Measurements from ENCODE around the gene DDAH1. TPM values are rescaled to one million over a fixed set of nuclear protein-coding genes. Genes with fewer than 3 reads are reported as not detected.
"Not testable (repeated sequence)": the region's sequence is repeated elsewhere in the genome, so short reads cannot be mapped to it uniquely, and the experiment has no call there.

The DDAH1 gene
- total RNA-seq, 1 experiment from 2014 or later: 36.3 TPM

DNA sequence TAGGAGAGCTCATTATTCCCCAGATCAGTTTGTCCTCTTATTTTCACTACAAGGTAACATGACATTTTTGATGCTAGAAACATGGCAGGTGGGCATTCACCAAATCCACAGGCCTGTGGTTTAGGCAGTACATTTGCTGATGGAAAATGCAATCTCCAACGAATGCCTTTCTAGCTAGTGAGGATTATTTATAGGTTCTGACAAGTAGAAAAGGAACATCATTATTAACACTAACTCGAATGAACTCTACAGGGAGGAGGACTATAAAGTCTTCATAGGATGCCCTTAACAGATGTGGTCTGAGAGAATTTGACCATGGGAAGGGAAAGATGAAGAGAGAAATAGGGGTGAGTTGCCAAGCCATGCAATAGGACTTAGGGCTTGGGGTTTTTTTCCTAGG lies 117.1 kb downstream of the DDAH1 start:
- H4K91ac ChIP-seq (ENCODE audit: insufficient read length, low read depth, low read length): no peak overlapping the region
- H3K27me3 Mint-ChIP-seq (ENCODE audit: low read depth): no peaks in the 10 kb centered on the region
- no peak overlapping the region for H3K14ac ChIP-seq (ENCODE audit: insufficient read depth, low read length)

DNA sequence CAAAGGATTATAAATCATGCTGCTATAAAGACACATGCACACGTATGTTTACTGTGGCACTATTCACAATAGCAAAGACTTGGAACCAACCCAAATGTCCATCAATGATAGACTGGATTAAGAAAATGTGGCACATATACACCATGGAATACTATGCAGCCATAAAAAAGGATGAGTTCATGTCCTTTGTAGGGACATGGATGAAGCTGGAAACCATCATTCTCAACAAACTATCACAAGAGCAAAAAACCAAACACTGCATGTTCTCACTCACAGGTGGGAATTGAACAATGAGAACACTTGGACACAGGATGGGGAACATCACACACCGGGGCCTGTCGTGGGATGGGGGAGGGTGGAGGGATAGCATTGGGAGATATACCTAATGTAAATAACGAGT lies 117.7 kb downstream of the DDAH1 start:
- H3K27ac Mint-ChIP-seq: peak overlapping the region in 1 of 3 experiments; percentile 72; a peak in 1 of 7 replicates
- H4K20me1 ChIP-seq (ENCODE audit: control insufficient read depth, insufficient read depth, insufficient read length); H3K27me3 ChIP-seq (ENCODE audit: insufficient read depth, low read length); H3K4me2 ChIP-seq (ENCODE audit: insufficient read depth, insufficient read length, low read length); H2BK5ac ChIP-seq (ENCODE audit: insufficient read length, low read length); H2AFZ ChIP-seq (ENCODE audit: low read length); H3K9ac ChIP-seq (ENCODE audit: extremely low read depth, insufficient read length, low read length); H3K27me3 Mint-ChIP-seq (ENCODE audit: low read depth); H2BK120ac ChIP-seq (ENCODE audit: low read depth, low read length, poor library complexity, severe bottlenecking); H2BK20ac ChIP-seq (ENCODE audit: low read depth, low read length, poor library complexity, severe bottlenecking); H2BK15ac ChIP-seq (ENCODE audit: low read depth, low read length); H3K79me2 ChIP-seq (ENCODE audit: insufficient read depth, low read length); H4K8ac ChIP-seq (replicated peaks; ENCODE audit: insufficient read length, low read depth, low read length); H3K14ac ChIP-seq (ENCODE audit: insufficient read depth, low read length); H3K18ac ChIP-seq (ENCODE audit: insufficient read length, low read depth, low read length); H3K27ac ChIP-seq (ENCODE audit: insufficient read length, low read depth, low read length); H3K56ac ChIP-seq (ENCODE audit: insufficient read length, low read depth, low read length); H3K23me2 ChIP-seq (ENCODE audit: insufficient read length, low read depth, low read length, poor library complexity, severe bottlenecking); H2AK5ac ChIP-seq (ENCODE audit: insufficient read length, low read length); H3K4me3 Mint-ChIP-seq; H3T11ph ChIP-seq (ENCODE audit: low read length); DNase-seq; H3K9me3 Mint-ChIP-seq; H3K23ac ChIP-seq (ENCODE audit: insufficient read length, low read depth, low read length); H3K4ac ChIP-seq (ENCODE audit: low read depth, low read length); H4K5ac ChIP-seq (ENCODE audit: insufficient read length, low read depth, low read length); H4K91ac ChIP-seq (ENCODE audit: insufficient read length, low read depth, low read length); H3K79me1 ChIP-seq (ENCODE audit: insufficient read depth, low read depth, low read length, poor library complexity, severe bottlenecking); H2BK12ac ChIP-seq (ENCODE audit: insufficient read length, low read depth, low read length); H3K9me3 ChIP-seq (ENCODE audit: control insufficient read depth, low read depth, low read length): not testable (repeated sequence)
- H3K4me1 ChIP-seq (ENCODE audit: insufficient read depth, low read length): peaks cover 12% of the 10 kb centered on the region; the same call in 1 of the 2 replicates
- WGBS (ENCODE audit: extremely low coverage, insufficient read length, low lambda C conversion rate): no CpG with 5 or more reads among the region's 4 CpGs
- H3K4me1 Mint-ChIP-seq: peaks cover 24 to 30% of the 10 kb centered on the region in 2 experiments
- H3K36me3 Mint-ChIP-seq (ENCODE audit: insufficient read depth in 1 of 3, low read depth in 3 of 3): peaks cover 0 to 25% (median 2%) of the 10 kb centered on the region in 3 experiments; a peak in 5 of 7 replicates

More for the DNA sequence above, 117.1 kb downstream of the DDAH1 start:
- Histone ChIP-seq H2BK15ac (ENCODE audit: low read depth, low read length) (no peak overlapping the region), H2AK5ac (ENCODE audit: insufficient read length, low read length) (no peak overlapping the region), H4K5ac (ENCODE audit: insufficient read length, low read depth, low read length) (no peak overlapping the region), H4K20me1 (ENCODE audit: control insufficient read depth, insufficient read depth, insufficient read length) (no peaks in the 10 kb centered on the region), H3T11ph (ENCODE audit: low read length) (no peak overlapping the region), H3K18ac (ENCODE audit: insufficient read length, low read depth, low read length) (no peak overlapping the region), H3K4me1 (ENCODE audit: insufficient read depth, low read length) (peaks cover 10% of the 10 kb centered on the region; the same call in 1 of the 2 replicates), H3K9me3 (ENCODE audit: control insufficient read depth, low read depth, low read length) (no peaks in the 10 kb centered on the region), H3K27me3 (ENCODE audit: insufficient read depth, low read length) (no peaks in the 10 kb centered on the region), H3K4ac (ENCODE audit: low read depth, low read length) (no peak overlapping the region), H2BK5ac (ENCODE audit: insufficient read length, low read length) (no peak overlapping the region), H2AFZ (ENCODE audit: low read length) (no peak overlapping the region), H2BK12ac (ENCODE audit: insufficient read length, low read depth, low read length) (no peak overlapping the region), H3K23me2 (ENCODE audit: insufficient read length, low read depth, low read length, poor library complexity, severe bottlenecking) (no peaks in the 10 kb centered on the region), H3K79me2 (ENCODE audit: insufficient read depth, low read length) (no peaks in the 10 kb centered on the region), H2BK20ac (ENCODE audit: low read depth, low read length, poor library complexity, severe bottlenecking) (no peak overlapping the region), H3K23ac (ENCODE audit: insufficient read length, low read depth, low read length) (no peak overlapping the region), H2BK120ac (ENCODE audit: low read depth, low read length, poor library complexity, severe bottlenecking) (no peak overlapping the region), H3K79me1 (ENCODE audit: insufficient read depth, low read depth, low read length, poor library complexity, severe bottlenecking) (no peaks in the 10 kb centered on the region), H3K4me2 (ENCODE audit: insufficient read depth, insufficient read length, low read length) (no peak overlapping the region), H4K8ac (replicated peaks; ENCODE audit: insufficient read length, low read depth, low read length) (no peak overlapping the region), H3K9ac (ENCODE audit: extremely low read depth, insufficient read length, low read length) (no peak overlapping the region), H3K56ac (ENCODE audit: insufficient read length, low read depth, low read length) (no peak overlapping the region), H3K27ac (ENCODE audit: insufficient read length, low read depth, low read length) (no peak overlapping the region)
- TF ChIP-seq, protein P1, sequence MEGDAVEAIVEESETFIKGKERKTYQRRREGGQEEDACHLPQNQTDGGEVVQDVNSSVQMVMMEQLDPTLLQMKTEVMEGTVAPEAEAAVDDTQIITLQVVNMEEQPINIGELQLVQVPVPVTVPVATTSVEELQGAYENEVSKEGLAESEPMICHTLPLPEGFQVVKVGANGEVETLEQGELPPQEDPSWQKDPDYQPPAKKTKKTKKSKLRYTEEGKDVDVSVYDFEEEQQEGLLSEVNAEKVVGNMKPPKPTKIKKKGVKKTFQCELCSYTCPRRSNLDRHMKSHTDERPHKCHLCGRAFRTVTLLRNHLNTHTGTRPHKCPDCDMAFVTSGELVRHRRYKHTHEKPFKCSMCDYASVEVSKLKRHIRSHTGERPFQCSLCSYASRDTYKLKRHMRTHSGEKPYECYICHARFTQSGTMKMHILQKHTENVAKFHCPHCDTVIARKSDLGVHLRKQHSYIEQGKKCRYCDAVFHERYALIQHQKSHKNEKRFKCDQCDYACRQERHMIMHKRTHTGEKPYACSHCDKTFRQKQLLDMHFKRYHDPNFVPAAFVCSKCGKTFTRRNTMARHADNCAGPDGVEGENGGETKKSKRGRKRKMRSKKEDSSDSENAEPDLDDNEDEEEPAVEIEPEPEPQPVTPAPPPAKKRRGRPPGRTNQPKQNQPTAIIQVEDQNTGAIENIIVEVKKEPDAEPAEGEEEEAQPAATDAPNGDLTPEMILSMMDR (conservative IDR thresholded peaks at IDR 0.05): no peak
- DNase-seq: no peak
- no peaks in the 10 kb centered on the region for H3K9me3 Mint-ChIP-seq
- peaks cover 0 to 25% (median 2%) of the 10 kb centered on the region in 3 experiments; a peak in 5 of 7 replicates for H3K36me3 Mint-ChIP-seq (ENCODE audit: insufficient read depth in 1 of 3, low read depth in 3 of 3)
- H3K4me1 Mint-ChIP-seq: peaks cover 21 to 25% of the 10 kb centered on the region in 2 experiments
- WGBS (ENCODE audit: extremely low coverage, insufficient read length, low lambda C conversion rate): no CpG with 5 or more reads among the region's 2 CpGs
- H3K4me3 Mint-ChIP-seq: no peak overlapping the region
- no peak overlapping the region for H3K27ac Mint-ChIP-seq

Measured in H9 (cell line).